HEK293 (cell line): ENCODE measurements around the gene HADHA.

Experiments
- CTCF ChIA-PET: fragments of 350-600 bp; formaldehyde crosslinking; extraction: SDS; loops from one replicate; lab custom pipeline; 2021; ENCODE audit warnings: antibody characterized with exemption; lab: Yijun Ruan, JAX
- POLR2A ChIA-PET: fragments of 300-600 bp; formaldehyde crosslinking; extraction: SDS; loops from one replicate; lab custom pipeline; 2020; ENCODE audit warnings: antibody characterized with exemption, inconsistent platforms; lab: Yijun Ruan, JAX
- H3K27ac ChIP-seq: fragments of 200-500 bp; sonication (Bioruptor generic); 2 replicates; pipeline ENCODE4 v1.5.1; 2014; ENCODE audit warnings: low read depth, low read length, control low read depth, inconsistent platforms; ENCODE audit errors: extremely low read depth
- H3K36me3 ChIP-seq, 2 experiments: fragments of 200-500 bp in 1 of 2; sonication (Bioruptor generic) in 1 of 2; 1 replicate in 1 of 2; 2 replicates in 1 of 2; pipeline ENCODE4 v1.5.1; 2014 to 2017; ENCODE audit warnings: inconsistent platforms in 2 of 2, low read length in 2 of 2; ENCODE audit not compliant: control insufficient read depth in 2 of 2, insufficient read depth in 1 of 2
- H3K4me1 ChIP-seq: fragments of 200-500 bp; sonication (Bioruptor generic); 2 replicates; pipeline ENCODE4 v1.5.1; 2014; ENCODE audit warnings: mild to moderate bottlenecking, low read length, inconsistent platforms; ENCODE audit not compliant: control insufficient read depth, insufficient read depth
- H3K4me3 ChIP-seq: 2 replicates; pipeline ENCODE4 v1.5.1; 2011; ENCODE audit warnings: low read depth, mild to moderate bottlenecking, control low read depth, low read length, moderate library complexity
- H3K9me3 ChIP-seq: fragments of 200-500 bp; sonication (Bioruptor generic); 2 replicates; pipeline ENCODE4 v1.5.1; 2014; ENCODE audit warnings: low read depth, low read length, inconsistent platforms; ENCODE audit not compliant: control insufficient read depth, insufficient read depth
- BCL11A ChIP-seq: fragments of 450-650 bp; formaldehyde crosslinking; IDR thresholded peaks from 2 replicates; pipeline ENCODE4 v1.5.1; 2016; ENCODE audit warnings: low read depth, missing biosample characterization, missing genetic modification characterization
- GLI2 ChIP-seq: fragments of 450-650 bp; formaldehyde crosslinking; IDR thresholded peaks from 2 replicates; pipeline ENCODE4; 2017; ENCODE audit warnings: missing biosample characterization, missing genetic modification characterization, low read depth, borderline replicate concordance
- KLF9 ChIP-seq: fragments of 450-650 bp; formaldehyde crosslinking; IDR thresholded peaks from 2 replicates; pipeline ENCODE4 v1.5.1; 2016; ENCODE audit warnings: missing biosample characterization, missing genetic modification characterization, low read depth
- SCRT1 ChIP-seq: fragments of 450-650 bp; formaldehyde crosslinking; IDR thresholded peaks from 2 replicates; pipeline ENCODE4 v1.5.1; 2016; ENCODE audit warnings: missing biosample characterization, missing genetic modification characterization, borderline replicate concordance
- SP2 ChIP-seq: fragments of 450-650 bp; formaldehyde crosslinking; IDR thresholded peaks from 2 replicates; pipeline ENCODE4 v1.5.1; 2016; ENCODE audit warnings: missing biosample characterization, missing genetic modification characterization
- ZBTB48 ChIP-seq: fragments of 450-650 bp; formaldehyde crosslinking; IDR thresholded peaks from 2 replicates; pipeline ENCODE4 v1.5.1; 2016; ENCODE audit warnings: missing biosample characterization, missing genetic modification characterization
- ZNF112 ChIP-seq: fragments of 450-650 bp; formaldehyde crosslinking; IDR thresholded peaks from 2 replicates; pipeline ENCODE4 v1.5.0; 2017; ENCODE audit warnings: missing biosample characterization, missing genetic modification characterization
- ZNF19 ChIP-seq: fragments of 450-650 bp; formaldehyde crosslinking; IDR thresholded peaks from 2 replicates; pipeline ENCODE4; 2016; ENCODE audit warnings: missing biosample characterization, missing genetic modification characterization, low read depth
- ZNF398 ChIP-seq: fragments of 450-650 bp; formaldehyde crosslinking; IDR thresholded peaks from 2 replicates; pipeline ENCODE4 v1.5.1; 2017; ENCODE audit warnings: missing biosample characterization, missing genetic modification characterization
- ZNF510 ChIP-seq: fragments of 450-650 bp; formaldehyde crosslinking; IDR thresholded peaks from 2 replicates; pipeline ENCODE4 v1.5.1; 2018; ENCODE audit warnings: mild to moderate bottlenecking, missing genetic modification characterization, missing biosample characterization; ENCODE audit not compliant: insufficient replicate concordance
- ZNF513 ChIP-seq: fragments of 450-650 bp; IDR thresholded peaks from 2 replicates; pipeline ENCODE4 v1.5.1; 2018; ENCODE audit warnings: missing biosample characterization, missing genetic modification characterization
- ZNF600 ChIP-seq: fragments of 450-650 bp; formaldehyde crosslinking; IDR thresholded peaks from 2 replicates; pipeline ENCODE4 v1.5.1; 2016; ENCODE audit warnings: missing biosample characterization, missing genetic modification characterization
- ZNF664 ChIP-seq: fragments of 450-650 bp; formaldehyde crosslinking; IDR thresholded peaks from 2 replicates; pipeline ENCODE4 v1.5.1; 2016; ENCODE audit warnings: missing biosample characterization, missing genetic modification characterization
- ZNF768 ChIP-seq: fragments of 450-650 bp; formaldehyde crosslinking; IDR thresholded peaks from 2 replicates; pipeline ENCODE4 v1.5.1; 2018; ENCODE audit warnings: missing biosample characterization, mild to moderate bottlenecking, missing genetic modification characterization
- ZXDB ChIP-seq: fragments of 450-650 bp; formaldehyde crosslinking; IDR thresholded peaks from 2 replicates; pipeline ENCODE4 v1.5.1; 2016; ENCODE audit warnings: missing biosample characterization, missing genetic modification characterization
- TF ChIP-seq, protein P1 (sequence below): fragments of 450-650 bp; formaldehyde crosslinking; IDR thresholded peaks from 2 replicates; pipeline ENCODE4 v1.5.1; 2016; ENCODE audit warnings: missing biosample characterization, missing genetic modification characterization
- TF ChIP-seq, protein P2 (sequence below): fragments of 450-650 bp; formaldehyde crosslinking; IDR thresholded peaks from 2 replicates; pipeline ENCODE4 v1.5.1; 2016; ENCODE audit warnings: missing biosample characterization, missing genetic modification characterization
- TF ChIP-seq, protein P3 (sequence below): fragments of 450-650 bp; formaldehyde crosslinking; IDR thresholded peaks from 2 replicates; pipeline ENCODE4 v1.5.1; 2016; ENCODE audit warnings: missing biosample characterization, missing genetic modification characterization, borderline replicate concordance
- TF ChIP-seq, protein P4 (sequence below): fragments of 450-650 bp; formaldehyde crosslinking; IDR thresholded peaks from 2 replicates; pipeline ENCODE4 v1.5.1; 2016; ENCODE audit warnings: missing biosample characterization, missing genetic modification characterization
- TF ChIP-seq, protein P5 (sequence below): fragments of 450-650 bp; formaldehyde crosslinking; IDR thresholded peaks from 2 replicates; pipeline ENCODE4 v1.5.1; 2016; ENCODE audit warnings: missing biosample characterization, missing genetic modification characterization

HADHA gene

DNA sequence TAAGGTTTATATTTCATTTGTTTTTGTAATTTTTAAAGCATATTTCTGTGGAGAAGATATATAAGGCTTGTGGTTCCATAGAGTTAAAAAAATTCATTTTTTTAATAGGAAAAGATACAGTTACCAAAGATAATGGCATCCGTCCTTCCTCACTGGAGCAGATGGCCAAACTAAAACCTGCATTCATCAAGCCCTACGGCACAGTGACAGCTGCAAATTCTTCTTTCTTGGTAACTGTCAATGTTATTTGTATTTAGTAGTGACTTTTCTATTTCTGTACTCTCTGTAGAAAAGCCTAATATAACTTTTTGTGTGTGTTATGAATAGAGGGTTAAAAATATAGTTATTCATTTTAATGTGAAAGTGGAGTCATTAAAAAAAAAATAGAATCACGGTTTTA, 35.5 kb upstream of the HADHA start (continued):
- no peak for TF ChIP-seq ZNF19 (tag by site-specific recombination)
- TF ChIP-seq SCRT1, result no peak

DNA sequence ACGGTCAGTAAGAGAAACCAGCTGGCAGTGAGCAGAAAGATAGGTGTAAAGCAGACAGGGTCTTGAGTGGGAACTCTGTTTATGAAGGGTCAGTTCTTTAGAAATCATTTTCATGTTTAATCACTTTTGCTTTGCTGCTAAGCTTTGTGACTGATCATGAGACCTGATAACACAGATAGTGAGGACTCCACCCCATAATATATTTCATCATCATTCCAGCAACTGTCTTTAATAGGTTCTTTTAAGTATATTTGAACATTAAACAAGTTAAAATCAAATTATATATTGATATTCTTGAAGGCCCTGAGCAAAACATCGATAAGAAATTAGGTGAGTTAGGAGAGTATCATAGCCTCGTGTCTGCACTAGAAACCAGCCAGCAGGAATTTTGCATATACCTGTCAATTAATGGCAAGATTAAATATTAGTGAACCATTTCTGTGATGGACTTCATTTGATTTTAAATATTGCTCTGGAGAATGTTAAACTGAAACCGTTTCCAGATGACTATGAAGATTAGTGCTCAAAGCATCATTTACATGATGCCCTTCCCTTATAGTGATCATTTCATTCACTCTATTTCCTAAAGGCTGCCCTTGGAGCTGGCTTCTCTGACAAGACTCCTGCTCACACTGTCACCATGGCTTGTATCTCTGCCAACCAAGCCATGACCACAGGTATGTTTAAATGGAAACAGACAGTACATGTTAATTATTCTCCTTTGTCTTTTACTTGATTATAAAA, 32.2 kb upstream of the HADHA start:
- Histone ChIP-seq H3K4me1 (peaks cover 12% of the 10 kb centered on the region), H3K4me3 (no peak overlapping the region), H3K27ac (no peak overlapping the region), H3K9me3 (no peaks in the 10 kb centered on the region), H3K36me3 (peaks cover 6 to 57% of the 10 kb centered on the region in 2 experiments)
- CTCF ChIA-PET, result interaction anchor here (1.1 kb wide), 1 partner anchor 54 kb away, joined by 4 read pairs; no protein-coding TSS in a partner anchor
- POLR2A ChIA-PET, result no interaction called here
- no peak for TF ChIP-seq ZNF600 (tag by site-specific recombination)
- no peak for TF ChIP-seq ZXDB (tag by site-specific recombination)
- no peak for TF ChIP-seq ZNF664 (tag by site-specific recombination)
- no peak for TF ChIP-seq ZNF768 (tag by site-specific recombination)
- TF ChIP-seq, protein P1, sequence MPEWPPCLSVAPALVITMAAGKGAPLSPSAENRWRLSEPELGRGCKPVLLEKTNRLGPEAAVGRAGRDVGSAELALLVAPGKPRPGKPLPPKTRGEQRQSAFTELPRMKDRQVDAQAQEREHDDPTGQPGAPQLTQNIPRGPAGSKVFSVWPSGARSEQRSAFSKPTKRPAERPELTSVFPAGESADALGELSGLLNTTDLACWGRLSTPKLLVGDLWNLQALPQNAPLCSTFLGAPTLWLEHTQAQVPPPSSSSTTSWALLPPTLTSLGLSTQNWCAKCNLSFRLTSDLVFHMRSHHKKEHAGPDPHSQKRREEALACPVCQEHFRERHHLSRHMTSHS, result no peak
- TF ChIP-seq ZNF510 (tag by site-specific recombination), result no peak
- TF ChIP-seq ZBTB48 (tag by site-specific recombination), result no peak
- no peak for TF ChIP-seq GLI2
- TF ChIP-seq, protein P2, sequence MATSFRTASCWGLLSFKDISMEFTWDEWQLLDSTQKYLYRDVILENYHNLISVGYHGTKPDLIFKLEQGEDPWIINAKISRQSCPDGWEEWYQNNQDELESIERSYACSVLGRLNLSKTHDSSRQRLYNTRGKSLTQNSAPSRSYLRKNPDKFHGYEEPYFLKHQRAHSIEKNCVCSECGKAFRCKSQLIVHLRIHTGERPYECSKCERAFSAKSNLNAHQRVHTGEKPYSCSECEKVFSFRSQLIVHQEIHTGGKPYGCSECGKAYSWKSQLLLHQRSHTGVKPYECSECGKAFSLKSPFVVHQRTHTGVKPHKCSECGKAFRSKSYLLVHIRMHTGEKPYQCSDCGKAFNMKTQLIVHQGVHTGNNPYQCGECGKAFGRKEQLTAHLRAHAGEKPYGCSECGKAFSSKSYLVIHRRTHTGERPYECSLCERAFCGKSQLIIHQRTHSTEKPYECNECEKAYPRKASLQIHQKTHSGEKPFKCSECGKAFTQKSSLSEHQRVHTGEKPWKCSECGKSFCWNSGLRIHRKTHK (tag by site-specific recombination), result no peak
- TF ChIP-seq ZNF513, result no peak
- TF ChIP-seq KLF9 (tag by site-specific recombination), result no peak
- TF ChIP-seq, protein P3, sequence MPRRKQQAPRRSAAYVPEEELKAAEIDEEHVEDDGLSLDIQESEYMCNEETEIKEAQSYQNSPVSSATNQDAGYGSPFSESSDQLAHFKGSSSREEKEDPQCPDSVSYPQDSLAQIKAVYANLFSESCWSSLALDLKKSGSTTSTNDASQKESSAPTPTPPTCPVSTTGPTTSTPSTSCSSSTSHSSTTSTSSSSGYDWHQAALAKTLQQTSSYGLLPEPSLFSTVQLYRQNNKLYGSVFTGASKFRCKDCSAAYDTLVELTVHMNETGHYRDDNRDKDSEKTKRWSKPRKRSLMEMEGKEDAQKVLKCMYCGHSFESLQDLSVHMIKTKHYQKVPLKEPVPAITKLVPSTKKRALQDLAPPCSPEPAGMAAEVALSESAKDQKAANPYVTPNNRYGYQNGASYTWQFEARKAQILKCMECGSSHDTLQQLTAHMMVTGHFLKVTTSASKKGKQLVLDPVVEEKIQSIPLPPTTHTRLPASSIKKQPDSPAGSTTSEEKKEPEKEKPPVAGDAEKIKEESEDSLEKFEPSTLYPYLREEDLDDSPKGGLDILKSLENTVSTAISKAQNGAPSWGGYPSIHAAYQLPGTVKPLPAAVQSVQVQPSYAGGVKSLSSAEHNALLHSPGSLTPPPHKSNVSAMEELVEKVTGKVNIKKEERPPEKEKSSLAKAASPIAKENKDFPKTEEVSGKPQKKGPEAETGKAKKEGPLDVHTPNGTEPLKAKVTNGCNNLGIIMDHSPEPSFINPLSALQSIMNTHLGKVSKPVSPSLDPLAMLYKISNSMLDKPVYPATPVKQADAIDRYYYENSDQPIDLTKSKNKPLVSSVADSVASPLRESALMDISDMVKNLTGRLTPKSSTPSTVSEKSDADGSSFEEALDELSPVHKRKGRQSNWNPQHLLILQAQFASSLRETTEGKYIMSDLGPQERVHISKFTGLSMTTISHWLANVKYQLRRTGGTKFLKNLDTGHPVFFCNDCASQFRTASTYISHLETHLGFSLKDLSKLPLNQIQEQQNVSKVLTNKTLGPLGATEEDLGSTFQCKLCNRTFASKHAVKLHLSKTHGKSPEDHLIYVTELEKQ (tag by site-specific recombination), result no peak
- TF ChIP-seq, protein P4, sequence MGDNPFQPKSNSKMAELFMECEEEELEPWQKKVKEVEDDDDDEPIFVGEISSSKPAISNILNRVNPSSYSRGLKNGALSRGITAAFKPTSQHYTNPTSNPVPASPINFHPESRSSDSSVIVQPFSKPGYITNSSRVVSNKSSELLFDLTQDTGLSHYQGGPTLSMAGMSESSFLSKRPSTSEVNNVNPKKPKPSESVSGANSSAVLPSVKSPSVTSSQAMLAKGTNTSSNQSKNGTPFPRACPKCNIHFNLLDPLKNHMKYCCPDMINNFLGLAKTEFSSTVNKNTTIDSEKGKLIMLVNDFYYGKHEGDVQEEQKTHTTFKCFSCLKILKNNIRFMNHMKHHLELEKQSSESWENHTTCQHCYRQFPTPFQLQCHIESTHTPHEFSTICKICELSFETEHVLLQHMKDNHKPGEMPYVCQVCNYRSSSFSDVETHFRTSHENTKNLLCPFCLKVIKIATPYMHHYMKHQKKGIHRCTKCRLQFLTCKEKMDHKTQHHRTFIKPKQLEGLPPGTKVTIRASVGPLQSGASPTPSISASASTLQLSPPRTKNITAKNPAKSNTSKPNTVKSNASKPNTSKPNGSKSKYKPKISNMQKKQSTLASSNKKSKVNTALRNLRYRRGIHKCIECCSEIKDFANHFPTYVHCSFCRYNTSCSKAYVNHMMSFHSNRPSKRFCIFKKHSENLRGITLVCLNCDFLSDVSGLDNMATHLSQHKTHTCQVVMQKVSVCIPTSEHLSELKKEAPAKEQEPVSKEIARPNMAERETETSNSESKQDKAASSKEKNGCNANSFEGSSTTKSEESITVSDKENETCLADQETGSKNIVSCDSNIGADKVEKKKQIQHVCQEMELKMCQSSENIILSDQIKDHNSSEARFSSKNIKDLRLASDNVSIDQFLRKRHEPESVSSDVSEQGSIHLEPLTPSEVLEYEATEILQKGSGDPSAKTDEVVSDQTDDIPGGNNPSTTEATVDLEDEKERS (tag by site-specific recombination), result no peak
- TF ChIP-seq SP2 (tag by site-specific recombination), result no peak
- TF ChIP-seq BCL11A (tag by site-specific recombination), result no peak
- TF ChIP-seq ZNF112 (tag by site-specific recombination), result no peak
- TF ChIP-seq, protein P5, sequence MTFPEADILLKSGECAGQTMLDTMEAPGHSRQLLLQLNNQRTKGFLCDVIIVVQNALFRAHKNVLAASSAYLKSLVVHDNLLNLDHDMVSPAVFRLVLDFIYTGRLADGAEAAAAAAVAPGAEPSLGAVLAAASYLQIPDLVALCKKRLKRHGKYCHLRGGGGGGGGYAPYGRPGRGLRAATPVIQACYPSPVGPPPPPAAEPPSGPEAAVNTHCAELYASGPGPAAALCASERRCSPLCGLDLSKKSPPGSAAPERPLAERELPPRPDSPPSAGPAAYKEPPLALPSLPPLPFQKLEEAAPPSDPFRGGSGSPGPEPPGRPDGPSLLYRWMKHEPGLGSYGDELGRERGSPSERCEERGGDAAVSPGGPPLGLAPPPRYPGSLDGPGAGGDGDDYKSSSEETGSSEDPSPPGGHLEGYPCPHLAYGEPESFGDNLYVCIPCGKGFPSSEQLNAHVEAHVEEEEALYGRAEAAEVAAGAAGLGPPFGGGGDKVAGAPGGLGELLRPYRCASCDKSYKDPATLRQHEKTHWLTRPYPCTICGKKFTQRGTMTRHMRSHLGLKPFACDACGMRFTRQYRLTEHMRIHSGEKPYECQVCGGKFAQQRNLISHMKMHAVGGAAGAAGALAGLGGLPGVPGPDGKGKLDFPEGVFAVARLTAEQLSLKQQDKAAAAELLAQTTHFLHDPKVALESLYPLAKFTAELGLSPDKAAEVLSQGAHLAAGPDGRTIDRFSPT (tag by site-specific recombination), result no peak
- TF ChIP-seq ZNF398, result no peak
